ENCODE results near the gene FSTL5.

DNA sequence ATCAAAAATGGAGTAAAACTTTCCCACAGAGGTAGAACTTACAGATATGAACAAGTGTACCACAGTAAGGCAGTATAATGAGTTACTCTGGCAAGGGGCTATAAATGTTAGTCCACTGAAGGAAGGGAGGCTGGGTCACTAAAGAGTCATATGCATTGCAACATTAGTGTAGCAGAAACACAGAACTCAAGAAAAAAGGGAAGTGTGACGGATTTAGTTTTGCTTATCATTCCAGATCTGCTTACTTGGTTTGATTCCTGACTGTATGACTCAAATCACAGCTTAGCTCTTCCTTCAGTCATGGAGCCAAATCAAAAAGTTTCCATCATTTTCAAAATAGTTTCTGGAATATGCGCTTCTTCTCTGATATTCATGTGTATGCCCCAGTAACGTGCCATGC, 148.7 kb downstream of the FSTL5 start:
- TF ChIP-seq CTCF (IDR thresholded peaks at IDR 0.05 in 2 of 3, conservative IDR thresholded peaks at IDR 0.05 in 1 of 3; ENCODE audit: insufficient read depth in 2 of 3, low read depth in 1 of 3, low read length in 3 of 3) (no peak), HMG20B (CRISPR knock-in tag; IDR thresholded peaks at IDR 0.05) (no peak), GATAD2A (IDR thresholded peaks at IDR 0.05) (no peak), ZBTB33 (CRISPR knock-in tag; IDR thresholded peaks at IDR 0.05) (no peak), NCOR1 (IDR thresholded peaks at IDR 0.05) (no peak), TAF15 (IDR thresholded peaks at IDR 0.05; ENCODE audit: low read depth, low read length) (no peak), POLR2AphosphoS5 (IDR thresholded peaks at IDR 0.05; ENCODE audit: control insufficient read depth, insufficient read depth, low read depth, low read length) (no peak)
- TF ChIP-seq, protein P1, sequence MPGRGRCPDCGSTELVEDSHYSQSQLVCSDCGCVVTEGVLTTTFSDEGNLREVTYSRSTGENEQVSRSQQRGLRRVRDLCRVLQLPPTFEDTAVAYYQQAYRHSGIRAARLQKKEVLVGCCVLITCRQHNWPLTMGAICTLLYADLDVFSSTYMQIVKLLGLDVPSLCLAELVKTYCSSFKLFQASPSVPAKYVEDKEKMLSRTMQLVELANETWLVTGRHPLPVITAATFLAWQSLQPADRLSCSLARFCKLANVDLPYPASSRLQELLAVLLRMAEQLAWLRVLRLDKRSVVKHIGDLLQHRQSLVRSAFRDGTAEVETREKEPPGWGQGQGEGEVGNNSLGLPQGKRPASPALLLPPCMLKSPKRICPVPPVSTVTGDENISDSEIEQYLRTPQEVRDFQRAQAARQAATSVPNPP (IDR thresholded peaks at IDR 0.05; ENCODE audit: borderline replicate concordance, insufficient read depth, insufficient read length): no peak
